ENCODE results near the gene GSTK1.

DNA sequence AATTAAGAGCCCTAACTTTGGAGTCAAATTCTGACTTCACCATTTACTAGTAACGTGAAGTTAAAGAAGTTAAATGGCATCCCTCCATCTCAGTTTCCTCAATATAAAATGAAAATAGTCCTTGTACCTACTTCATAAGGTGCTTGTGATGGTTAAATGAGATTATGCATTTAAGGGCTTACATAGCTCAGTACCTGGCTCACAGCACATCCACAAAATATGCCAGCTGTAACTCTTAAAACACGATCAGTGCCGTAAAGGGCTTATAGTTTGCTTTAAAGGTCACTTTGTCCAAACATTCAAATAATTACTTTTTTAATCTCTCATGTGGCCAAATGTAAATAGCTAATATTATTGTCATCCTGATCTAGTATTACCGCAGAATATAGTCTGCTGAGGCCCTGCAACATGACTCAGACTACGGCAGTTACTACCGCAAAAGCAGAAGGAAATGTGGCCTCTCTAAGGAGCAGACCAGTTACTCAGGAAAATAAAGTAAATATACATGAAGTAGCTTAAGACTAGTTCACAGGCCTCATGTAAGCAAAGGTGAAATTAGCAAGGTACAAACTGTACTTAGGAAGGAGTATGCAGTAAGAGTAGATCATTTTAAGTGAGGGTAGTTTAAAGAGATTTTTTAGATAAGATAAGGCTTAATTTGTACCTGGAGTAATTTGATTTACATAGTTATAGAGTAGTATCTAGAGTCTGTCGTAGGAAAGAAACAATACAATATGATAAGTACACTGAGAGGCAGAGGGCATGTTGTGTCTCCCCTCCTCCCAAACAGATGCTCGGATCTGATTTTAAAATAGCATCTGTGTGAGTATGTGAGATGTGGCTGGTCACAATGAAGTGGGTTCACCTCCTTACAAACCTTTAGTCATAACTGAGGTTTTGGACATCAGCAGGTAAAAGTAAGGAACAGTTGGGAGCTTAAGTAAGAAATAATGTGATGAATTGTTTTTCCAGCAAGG lies 38.0 kb downstream of the GSTK1 start:
- TF ChIP-seq, protein P1, sequence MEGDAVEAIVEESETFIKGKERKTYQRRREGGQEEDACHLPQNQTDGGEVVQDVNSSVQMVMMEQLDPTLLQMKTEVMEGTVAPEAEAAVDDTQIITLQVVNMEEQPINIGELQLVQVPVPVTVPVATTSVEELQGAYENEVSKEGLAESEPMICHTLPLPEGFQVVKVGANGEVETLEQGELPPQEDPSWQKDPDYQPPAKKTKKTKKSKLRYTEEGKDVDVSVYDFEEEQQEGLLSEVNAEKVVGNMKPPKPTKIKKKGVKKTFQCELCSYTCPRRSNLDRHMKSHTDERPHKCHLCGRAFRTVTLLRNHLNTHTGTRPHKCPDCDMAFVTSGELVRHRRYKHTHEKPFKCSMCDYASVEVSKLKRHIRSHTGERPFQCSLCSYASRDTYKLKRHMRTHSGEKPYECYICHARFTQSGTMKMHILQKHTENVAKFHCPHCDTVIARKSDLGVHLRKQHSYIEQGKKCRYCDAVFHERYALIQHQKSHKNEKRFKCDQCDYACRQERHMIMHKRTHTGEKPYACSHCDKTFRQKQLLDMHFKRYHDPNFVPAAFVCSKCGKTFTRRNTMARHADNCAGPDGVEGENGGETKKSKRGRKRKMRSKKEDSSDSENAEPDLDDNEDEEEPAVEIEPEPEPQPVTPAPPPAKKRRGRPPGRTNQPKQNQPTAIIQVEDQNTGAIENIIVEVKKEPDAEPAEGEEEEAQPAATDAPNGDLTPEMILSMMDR (conservative IDR thresholded peaks at IDR 0.05), result no peak
- TF ChIP-seq EZH2 (IDR thresholded peaks at IDR 0.05; ENCODE audit: low read depth), result no peak

Measured in PC-9 (cell line).